GM23248 (cell line): ENCODE data around the gene ROCK2. TPM values are rescaled to one million over a fixed set of nuclear protein-coding genes. Genes with fewer than 3 reads are reported as not detected.
A peak's percentile ranks its signal among the peaks of the same experiment; 100 is the strongest.

Experiments used
- DNase-seq: peaks from one replicate; pipeline ENCODE4 v3.0.0-alpha.2; 2015
- H2AFZ ChIP-seq: fragments of 200-600 bp; sonication (generic); 2 replicates; pipeline ENCODE4 v1.6.1; 2016; ENCODE audit warnings: antibody characterized with exemption
- H3F3A ChIP-seq: fragments of 200-600 bp; sonication (generic); 2 replicates; pipeline ENCODE4 v1.6.1; 2016; ENCODE audit warnings: mild to moderate bottlenecking, antibody characterized with exemption, mixed run types; ENCODE audit not compliant: insufficient read depth
- H3K27ac ChIP-seq: fragments of 200-600 bp; sonication (generic); 2 replicates; pipeline ENCODE4 v1.5.1; 2016; ENCODE audit warnings: mild to moderate bottlenecking
- H3K27me3 ChIP-seq: fragments of 200-600 bp; sonication (generic); replicated peaks from 2 replicates; pipeline ENCODE4 v1.6.1; 2016; ENCODE audit warnings: mild to moderate bottlenecking; ENCODE audit not compliant: insufficient read depth
- H3K36me3 ChIP-seq: fragments of 200-600 bp; sonication (generic); 2 replicates; pipeline ENCODE4 v1.6.1; 2016; ENCODE audit warnings: low read depth, mild to moderate bottlenecking
- H3K4me1 ChIP-seq: fragments of 200-600 bp; sonication (generic); 2 replicates; pipeline ENCODE4 v1.6.1; 2016; ENCODE audit warnings: mild to moderate bottlenecking; ENCODE audit not compliant: insufficient read depth
- H3K4me2 ChIP-seq: fragments of 200-600 bp; sonication (generic); one replicate; pipeline ENCODE4 v1.6.1; 2016; ENCODE audit warnings: mild to moderate bottlenecking; ENCODE audit not compliant: unreplicated experiment
- H3K4me3 ChIP-seq: fragments of 200-600 bp; sonication (generic); 2 replicates; pipeline ENCODE4 v1.5.1; 2016; ENCODE audit warnings: mild to moderate bottlenecking
- H3K79me2 ChIP-seq: fragments of 200-600 bp; sonication (generic); 2 replicates; pipeline ENCODE4 v1.6.1; 2016; ENCODE audit warnings: mild to moderate bottlenecking; ENCODE audit not compliant: insufficient read depth
- H3K9ac ChIP-seq: fragments of 200-600 bp; sonication (generic); 2 replicates; pipeline ENCODE4 v1.6.1; 2016; ENCODE audit warnings: mild to moderate bottlenecking
- H3K9me2 ChIP-seq: fragments of 200-600 bp; sonication (generic); 2 replicates; pipeline ENCODE4 v1.6.1; 2016; ENCODE audit warnings: mixed run types, mild to moderate bottlenecking, moderate library complexity; ENCODE audit not compliant: insufficient read depth
- H3K9me3 ChIP-seq: fragments of 200-600 bp; sonication (generic); one replicate; pipeline ENCODE4 v1.6.1; 2017; ENCODE audit warnings: low read depth
- H4K20me1 ChIP-seq: fragments of 200-600 bp; sonication (generic); 2 replicates; pipeline ENCODE4 v1.6.0; 2016; ENCODE audit not compliant: insufficient read depth
- EZH2 ChIP-seq: fragments of 200-600 bp; sonication (generic); IDR thresholded peaks from 2 replicates; pipeline ENCODE4 v1.6.1; 2018; ENCODE audit warnings: antibody characterized with exemption, mild to moderate bottlenecking; ENCODE audit not compliant: insufficient read depth, poor library complexity, severe bottlenecking
- EZH2phosphoT487 ChIP-seq: fragments of 200-600 bp; sonication (generic); IDR thresholded peaks from 2 replicates; pipeline ENCODE4 v1.6.1; 2018; ENCODE audit warnings: antibody characterized with exemption, moderate library complexity, mild to moderate bottlenecking, low read depth; ENCODE audit not compliant: insufficient read depth
- WGBS, 2 experiments: methylation state at CpG; one replicate each; pipeline ENCODE4 v1.1.6; 2015 to 2017; ENCODE audit warnings: low lambda C conversion rate in 2 of 2, low coverage in 1 of 2; ENCODE audit errors: missing lambda C conversion rate in 2 of 2; 5-methylcytosine and 5-hydroxymethylcytosine counted together
- in situ Hi-C: fragments of 300-500 bp; cut with MboI; formaldehyde crosslinking; loops from 2 replicates; pipeline ENCODE4 v1.15.0; 2020
- polyA plus RNA-seq: library from polyadenylated mRNA; unstranded; fragments of >200 nt; fragmentation: Nextera tagmentation; extraction: Ambion mirVana; gene quantifications from 2 replicates; pipeline ENCODE4 v1.2.1, GENCODE V29; 2016
- total RNA-seq: library from RNA; depleted of rRNA; stranded (reverse); fragments of >200 nt; shearing (Covaris generic); gene quantifications from 2 replicates; pipeline ENCODE4 v1.2.3, GENCODE V29; 2014

ROCK2 gene
- total and polyA plus RNA-seq, 2 experiments from 2014 or later: 19.9 to 38.3 TPM

- H3F3A ChIP-seq: no peaks in the 10 kb centered on the region
- H2AFZ ChIP-seq: no peak overlapping the region
- no peak overlapping the region for H3K4me3 ChIP-seq
- H3K4me1 ChIP-seq: no peaks in the 10 kb centered on the region
- H4K20me1 ChIP-seq: no peaks in the 10 kb centered on the region; the same call in 1 of the 2 replicates
- no peak overlapping the region for H3K27ac ChIP-seq
- H3K36me3 ChIP-seq: no peaks in the 10 kb centered on the region
- in situ Hi-C loops: no loop called here
- TF ChIP-seq EZH2 (no peak), EZH2phosphoT487 (no peak)
- no peaks in the 10 kb centered on the region for H3K9me2 ChIP-seq
- no peaks in the 10 kb centered on the region for H3K9me3 ChIP-seq
- no peak for DNase-seq
- no peak overlapping the region for H3K4me2 ChIP-seq
- peaks cover 97% of the 10 kb centered on the region for H3K79me2 ChIP-seq
- no peak overlapping the region for H3K9ac ChIP-seq
- no peaks in the 10 kb centered on the region for H3K27me3 ChIP-seq
Observed at GRCh38 chr2:11319939-11320338, 24.5 kb downstream of the ROCK2 start.

GRCh38 chr2:11315074-11315705 is 29.2 kb downstream of the ROCK2 start:
- WGBS, 2 experiments: 94 to 100% methylated on average over 1 of the region's 1 CpG
- peaks cover 17% of the 10 kb centered on the region for H3K4me1 ChIP-seq
- no peaks in the 10 kb centered on the region for H3K36me3 ChIP-seq
- H2AFZ ChIP-seq: no peak overlapping the region
- in situ Hi-C loops: no loop called here
- no peak overlapping the region for H3K4me3 ChIP-seq
- H3K27me3 ChIP-seq: no peaks in the 10 kb centered on the region
- peaks cover 7% of the 10 kb centered on the region; the same call in 1 of the 2 replicates for H4K20me1 ChIP-seq
- H3K9me3 ChIP-seq: no peaks in the 10 kb centered on the region
- no peak overlapping the region for H3K4me2 ChIP-seq
- no peak for DNase-seq
- H3K27ac ChIP-seq: no peak overlapping the region
- no peaks in the 10 kb centered on the region for H3F3A ChIP-seq
- H3K9me2 ChIP-seq: no peaks in the 10 kb centered on the region
- TF ChIP-seq EZH2 (no peak), EZH2phosphoT487 (no peak)
- H3K9ac ChIP-seq: no peak overlapping the region
- peaks cover 97% of the 10 kb centered on the region for H3K79me2 ChIP-seq

- peaks cover 7% of the 10 kb centered on the region; the same call in 1 of the 2 replicates for H4K20me1 ChIP-seq
- no peak overlapping the region for H3K27ac ChIP-seq
- no peak overlapping the region for H3K4me2 ChIP-seq
- WGBS, 2 experiments: 46 to 56% methylated on average over 1 of the region's 1 CpG
- DNase-seq: peak; percentile 42
- H3K9me3 ChIP-seq: no peaks in the 10 kb centered on the region
- no peaks in the 10 kb centered on the region for H3K9me2 ChIP-seq
- no peaks in the 10 kb centered on the region for H3F3A ChIP-seq
- H3K36me3 ChIP-seq: no peaks in the 10 kb centered on the region
- no peak overlapping the region for H3K9ac ChIP-seq
- H2AFZ ChIP-seq: no peak overlapping the region
- TF ChIP-seq EZH2 (no peak), EZH2phosphoT487 (no peak)
- no peaks in the 10 kb centered on the region for H3K27me3 ChIP-seq
- H3K4me3 ChIP-seq: no peak overlapping the region
- in situ Hi-C loops: no loop called here
- H3K79me2 ChIP-seq: peaks cover 97% of the 10 kb centered on the region
- peaks cover 23% of the 10 kb centered on the region for H3K4me1 ChIP-seq
Observed at GRCh38 chr2:11314487-11314886, 29.9 kb downstream of the ROCK2 start.

- no peaks in the 10 kb centered on the region for H3K27me3 ChIP-seq
- no peaks in the 10 kb centered on the region for H3K9me2 ChIP-seq
- DNase-seq: no peak
- H3F3A ChIP-seq: no peaks in the 10 kb centered on the region
- no peak overlapping the region for H3K4me2 ChIP-seq
- peaks cover 97% of the 10 kb centered on the region for H3K79me2 ChIP-seq
- H4K20me1 ChIP-seq: peaks cover 7% of the 10 kb centered on the region; the same call in 1 of the 2 replicates
- TF ChIP-seq EZH2phosphoT487 (no peak), EZH2 (no peak)
- in situ Hi-C loops: no loop called here
- no peak overlapping the region for H3K4me3 ChIP-seq
- no peak overlapping the region for H3K9ac ChIP-seq
- H3K4me1 ChIP-seq: peaks cover 23% of the 10 kb centered on the region
- 93 to 95% methylated on average over 6 of the region's 6 CpGs for WGBS, 2 experiments
- no peak overlapping the region for H3K27ac ChIP-seq
- no peaks in the 10 kb centered on the region for H3K9me3 ChIP-seq
- no peaks in the 10 kb centered on the region for H3K36me3 ChIP-seq
- no peak overlapping the region for H2AFZ ChIP-seq
Observed at GRCh38 chr2:11312770-11313471, 31.5 kb downstream of the ROCK2 start.
